RCC 7860 (cell line): Measurements from ENCODE around the gene ZNF57.
"Not testable (repeated sequence)": the region's sequence is repeated elsewhere in the genome, so short reads cannot be mapped to it uniquely, and the experiment has no call there.

Source experiments
- DNase-seq: peaks from one replicate; pipeline ENCODE4 v3.0.0-alpha.2; 2015; ENCODE audit warnings: low spot score
- FAIRE-seq: peaks from 2 replicates; lab custom pipeline; 2012; peaks lifted over from hg19 to GRCh38; lab: Jason Lieb, UNC

The ZNF57 gene

DNA sequence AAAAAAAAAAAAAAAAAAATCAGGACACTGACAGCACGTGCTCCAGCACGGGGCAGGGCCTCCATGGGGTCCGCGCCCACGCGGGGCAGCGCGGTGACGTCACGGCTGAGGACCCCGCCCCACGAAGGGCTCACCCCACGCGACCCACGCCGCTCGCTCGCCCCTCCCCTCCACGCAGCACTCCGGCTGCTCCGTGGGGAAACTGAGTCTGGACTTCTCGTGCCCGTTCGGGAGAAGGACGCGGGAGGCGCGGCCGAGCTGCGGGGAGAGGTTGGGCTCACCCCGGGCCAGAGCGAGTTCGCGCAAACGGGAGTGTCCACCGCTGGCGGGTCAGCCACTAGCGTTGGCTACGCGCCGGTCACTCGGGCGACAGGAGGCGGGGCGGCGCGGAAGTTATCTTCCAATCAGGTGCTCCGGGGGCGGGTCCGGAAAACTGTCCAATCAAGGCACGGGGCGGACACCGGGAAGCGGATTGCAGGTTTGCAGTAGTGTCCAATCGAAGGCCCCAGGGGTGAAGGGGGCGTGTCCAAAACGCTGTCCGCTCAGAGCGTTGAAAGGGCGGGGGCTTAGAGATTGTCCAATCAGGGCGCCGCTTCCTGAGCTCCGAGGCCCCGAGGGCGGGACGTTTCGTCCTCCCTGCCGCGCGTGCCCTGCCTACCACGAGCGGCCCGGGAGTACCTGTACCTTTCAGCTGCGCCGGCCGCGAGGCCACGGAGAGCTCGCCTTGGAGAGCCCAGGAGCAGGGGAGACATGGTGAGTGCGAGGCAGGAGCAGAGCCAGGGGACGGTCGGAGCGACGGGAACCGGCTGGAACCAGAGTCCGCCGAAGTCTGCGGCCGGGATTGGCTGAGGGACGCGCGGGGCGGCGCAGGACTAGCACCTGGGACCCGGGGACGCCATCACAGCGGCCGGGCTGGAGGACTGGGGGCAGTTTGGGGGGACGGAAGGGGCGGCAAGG, at the start of gene ZNF57:
ZNF57 (plus strand) TSS at position 633 of the 957 bp plus-strand sequence; CDS start at position 751, 118 bp downstream.
- FAIRE-seq (peak; percentile 93), DNase-seq (peak; percentile 97)

GRCh38 chr19:2852598-2852997, 48.1 kb upstream of the ZNF57 start:
- DNase-seq (no peak), FAIRE-seq (no peak)

DNA sequence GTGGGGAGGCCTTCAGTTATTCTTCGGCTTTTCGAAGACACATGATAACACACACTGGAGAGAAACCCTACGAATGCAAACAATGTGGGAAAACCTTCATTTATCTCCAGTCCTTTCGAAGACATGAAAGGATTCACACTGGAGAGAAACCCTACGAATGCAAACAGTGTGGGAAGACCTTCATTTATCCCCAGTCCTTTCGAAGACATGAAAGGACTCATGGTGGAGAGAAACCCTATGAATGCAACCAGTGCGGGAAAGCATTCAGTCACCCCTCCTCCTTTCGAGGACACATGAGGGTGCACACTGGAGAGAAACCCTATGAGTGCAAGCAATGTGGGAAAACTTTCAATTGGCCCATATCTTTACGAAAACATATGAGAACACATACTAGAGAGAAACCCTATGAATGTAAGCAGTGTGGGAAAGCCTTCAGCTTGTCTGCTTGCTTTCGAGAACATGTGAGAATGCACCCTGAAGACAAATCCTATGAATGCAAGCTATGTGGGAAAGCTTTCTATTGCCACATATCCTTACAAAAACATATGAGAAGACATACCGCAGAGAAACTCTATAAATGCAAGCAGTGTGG, 47.6 kb upstream of the ZNF57 start:
- FAIRE-seq = no peak
- no peak for DNase-seq

- DNase-seq (no peak), FAIRE-seq (no peak)
Observed at GRCh38 chr19:2854849-2855248, 45.9 kb upstream of the ZNF57 start.

GRCh38 chr19:2856457-2857050, 44.2 kb upstream of the ZNF57 start:
- DNase-seq (no peak), FAIRE-seq (no peak)

DNA sequence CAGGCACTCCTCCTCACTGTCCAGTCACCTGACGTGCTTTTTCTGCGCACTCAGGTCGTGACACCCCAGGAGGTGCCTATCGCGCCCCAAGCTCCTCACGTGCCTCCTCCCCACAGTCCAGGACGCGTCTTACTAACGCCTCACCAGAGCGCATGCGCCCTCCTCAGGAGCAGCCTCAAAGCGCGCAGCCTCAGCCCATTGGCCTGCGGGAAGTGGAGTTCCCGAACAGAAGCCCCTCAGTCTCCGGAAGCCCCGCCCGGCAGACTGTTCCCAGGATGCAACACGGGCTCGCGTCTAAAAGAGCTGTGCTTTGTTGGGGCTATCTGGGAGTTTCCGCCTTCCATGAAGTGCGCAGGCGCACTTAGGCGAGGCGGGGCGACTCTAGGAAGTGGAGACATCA, 41.9 kb upstream of the ZNF57 start:
- DNase-seq = no peak
- no peak for FAIRE-seq

GRCh38 chr19:2863816-2864215, 36.9 kb upstream of the ZNF57 start:
- FAIRE-seq (no peak), DNase-seq (no peak)

DNA sequence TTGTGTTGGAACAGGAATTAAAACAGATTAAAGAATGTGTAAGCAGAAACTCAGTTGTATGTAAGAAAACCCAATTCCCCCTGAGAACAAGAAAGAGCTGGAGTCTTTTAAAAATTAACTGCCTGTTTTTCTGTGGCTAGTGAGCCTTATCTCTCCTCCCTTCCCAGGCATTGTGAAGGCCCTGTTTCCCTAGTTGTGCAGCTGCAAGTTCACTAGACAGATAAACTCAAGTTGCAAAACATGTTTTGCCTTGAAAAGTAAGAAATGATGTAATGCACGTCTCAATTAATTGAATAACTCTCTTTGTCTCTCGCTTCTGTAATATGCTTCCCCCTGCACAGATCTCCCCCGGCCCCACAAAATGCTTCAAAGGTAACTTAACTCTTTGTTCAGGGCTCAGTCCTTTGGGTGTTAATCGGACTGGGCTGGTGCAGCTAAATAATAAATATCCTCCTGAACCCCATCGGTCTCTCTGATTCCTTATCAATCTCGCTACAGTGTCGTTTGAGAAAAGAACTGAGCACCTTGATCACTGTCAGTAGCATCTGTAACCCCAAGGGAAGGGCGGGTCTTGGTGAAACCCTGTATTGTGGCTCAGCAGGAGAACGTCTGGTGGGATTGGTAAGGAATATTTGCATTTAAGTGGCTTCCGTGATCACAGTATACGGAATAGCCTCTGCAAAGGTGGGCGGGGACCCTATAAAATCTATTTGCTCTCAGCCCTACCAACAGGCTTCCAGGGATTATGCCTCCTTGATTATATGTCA, 35.2 kb upstream of the ZNF57 start:
- DNase-seq (no peak), FAIRE-seq (no peak)

GRCh38 chr19:2866495-2867024, 34.2 kb upstream of the ZNF57 start:
- FAIRE-seq = no peak
- DNase-seq = no peak

- DNase-seq = peak; percentile 24
- FAIRE-seq = no peak
Observed at GRCh38 chr19:2867025-2867991, 33.4 kb upstream of the ZNF57 start, which contains the start of gene ZNF556. ZNF556 (plus strand) TSS chr19:2867335; CDS start chr19:2867422, 87 bp downstream.

DNA sequence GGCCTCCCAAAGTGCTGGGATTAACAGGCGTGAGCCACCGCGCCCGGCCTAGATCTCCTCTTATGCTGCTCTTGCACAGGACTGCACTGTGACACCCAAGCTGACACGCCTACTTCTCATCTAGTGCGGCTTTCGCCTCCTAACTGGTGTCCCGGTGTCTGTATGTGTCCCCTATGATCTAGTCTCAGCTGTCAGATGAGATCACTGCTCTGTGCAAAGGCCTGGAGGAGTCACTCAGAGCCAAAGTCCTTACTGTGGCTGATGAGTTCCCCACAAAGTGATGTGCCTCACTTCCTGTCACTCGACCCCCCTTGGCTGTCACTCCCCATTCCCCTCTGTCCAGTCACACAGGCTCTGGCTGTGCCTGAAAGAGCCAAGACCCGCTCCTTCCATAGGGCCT, 31.1 kb upstream of the ZNF57 start:
- DNase-seq (no peak), FAIRE-seq (no peak)

GRCh38 chr19:2872175-2872574, 28.6 kb upstream of the ZNF57 start:
- DNase-seq = not testable (repeated sequence)

DNA sequence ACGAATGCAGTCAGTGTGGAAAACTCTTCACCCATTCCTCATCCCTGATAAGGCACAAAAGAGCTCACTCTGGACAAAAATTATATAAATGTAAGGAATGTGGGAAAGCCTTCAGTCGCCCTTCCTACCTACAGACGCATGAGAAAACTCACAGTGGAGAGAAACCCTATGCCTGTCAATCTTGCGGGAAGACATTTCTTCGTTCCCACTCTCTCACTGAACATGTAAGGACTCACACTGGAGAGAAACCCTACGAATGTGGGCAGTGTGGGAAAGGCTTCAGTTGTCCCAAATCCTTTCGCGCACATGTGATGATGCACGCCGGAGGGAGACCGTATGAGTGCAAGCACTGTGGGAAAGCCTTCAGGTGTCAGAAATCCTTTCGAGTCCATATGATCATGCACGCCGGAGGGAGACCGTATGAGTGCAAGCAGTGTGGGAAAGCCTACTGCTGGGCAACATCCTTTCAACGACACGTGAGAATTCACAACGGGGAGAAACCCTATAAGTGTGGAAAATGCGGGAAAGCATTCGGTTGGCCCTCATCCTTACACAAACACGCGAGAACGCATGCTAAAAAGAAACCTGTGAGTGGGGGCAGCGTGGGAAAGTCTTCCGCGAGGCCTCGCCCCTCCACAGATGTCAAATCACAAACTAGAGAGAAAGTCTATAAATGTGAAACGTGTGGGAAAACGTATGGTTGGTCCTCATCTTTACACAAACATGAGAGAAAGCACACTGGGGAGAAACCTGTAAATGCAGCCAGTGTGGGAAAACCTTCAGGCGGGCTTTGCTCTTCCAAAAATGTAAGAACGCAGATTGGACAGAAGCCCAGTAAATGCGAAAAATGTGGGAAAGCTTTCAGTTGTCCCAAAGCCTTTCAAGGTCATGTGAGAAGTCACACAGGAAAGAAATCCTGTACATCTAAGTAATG, 23.1 kb upstream of the ZNF57 start:
- DNase-seq (no peak), FAIRE-seq (no peak)

More at GRCh38 chr19:2872175-2872574, 28.6 kb upstream of the ZNF57 start:
- not testable (repeated sequence) for FAIRE-seq

- no peak for FAIRE-seq
- DNase-seq = no peak
Observed at GRCh38 chr19:2883686-2884439, 16.9 kb upstream of the ZNF57 start.

DNA sequence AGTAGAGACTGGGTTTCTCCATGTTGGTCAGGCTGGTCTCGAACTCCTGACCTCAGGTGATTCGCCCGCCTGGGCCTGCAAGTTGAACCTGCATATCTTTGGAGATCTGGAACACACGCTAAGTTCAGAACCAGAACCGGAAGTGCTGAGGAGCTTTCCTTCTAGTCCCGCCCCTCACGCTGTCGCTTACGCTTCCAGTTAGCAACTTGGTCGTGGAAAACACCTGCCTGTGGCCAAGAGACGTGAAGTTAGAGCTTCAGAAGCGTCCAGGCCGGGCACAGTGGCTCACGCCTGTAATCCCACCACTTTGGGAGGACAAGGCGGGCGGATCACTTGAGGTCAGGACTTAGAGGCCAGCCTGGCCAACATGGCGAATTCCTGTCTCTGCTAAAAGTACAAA, 15.0 kb upstream of the ZNF57 start:
- FAIRE-seq (no peak), DNase-seq (no peak)

DNA sequence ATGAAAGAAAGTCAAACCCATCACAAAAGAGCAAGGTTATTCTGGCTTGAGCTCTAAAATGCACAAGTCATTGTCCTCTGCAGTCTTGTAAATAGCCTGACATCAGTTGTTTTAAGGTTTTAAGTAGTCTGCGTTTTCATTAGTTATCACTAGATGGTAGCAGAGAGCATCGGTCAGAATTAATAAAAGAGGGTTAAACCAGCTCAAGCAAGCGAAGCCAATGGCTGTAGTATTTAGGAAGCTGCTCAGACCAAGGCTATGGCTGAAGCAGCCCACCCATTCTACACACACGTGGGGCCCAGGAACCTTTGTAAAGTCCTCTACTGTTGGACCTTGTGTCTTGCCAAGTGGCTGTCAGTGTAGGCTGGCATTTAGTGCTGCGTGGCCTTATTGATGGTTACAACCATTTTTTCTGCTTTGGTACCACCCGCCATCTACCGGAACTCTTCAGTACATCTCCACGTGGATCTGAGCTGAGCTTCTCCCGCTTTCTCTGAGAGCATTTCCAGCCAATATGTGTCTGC, 13.3 kb upstream of the ZNF57 start:
- FAIRE-seq (peak; percentile 52), DNase-seq (peak; percentile 65)

GRCh38 chr19:2888731-2889224, 11.9 kb upstream of the ZNF57 start:
- no peak for DNase-seq

More at GRCh38 chr19:2888731-2889224, 11.9 kb upstream of the ZNF57 start:
- FAIRE-seq = no peak
